ENCODE data around the gene GAB1.

DNA sequence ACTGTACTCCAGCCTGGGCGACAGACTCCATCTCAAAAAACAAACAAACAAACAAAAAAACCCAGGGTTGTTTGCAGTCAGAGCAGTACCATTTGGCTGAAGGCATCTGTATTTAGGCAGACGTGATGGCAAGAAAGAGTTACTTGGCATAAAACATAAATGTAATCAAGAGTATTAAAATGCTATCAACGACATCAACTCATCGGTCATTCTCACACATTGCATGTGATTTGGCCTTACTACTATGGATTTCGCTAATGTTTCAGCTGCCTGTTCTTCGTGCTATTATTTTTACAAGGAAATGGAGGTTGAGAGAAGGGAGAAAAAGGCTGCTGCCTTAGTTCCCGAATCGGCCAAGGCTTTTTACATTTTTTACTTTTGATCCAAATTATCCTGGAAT lies 161.3 kb downstream of the GAB1 start:
- TF ChIP-seq, protein P1, sequence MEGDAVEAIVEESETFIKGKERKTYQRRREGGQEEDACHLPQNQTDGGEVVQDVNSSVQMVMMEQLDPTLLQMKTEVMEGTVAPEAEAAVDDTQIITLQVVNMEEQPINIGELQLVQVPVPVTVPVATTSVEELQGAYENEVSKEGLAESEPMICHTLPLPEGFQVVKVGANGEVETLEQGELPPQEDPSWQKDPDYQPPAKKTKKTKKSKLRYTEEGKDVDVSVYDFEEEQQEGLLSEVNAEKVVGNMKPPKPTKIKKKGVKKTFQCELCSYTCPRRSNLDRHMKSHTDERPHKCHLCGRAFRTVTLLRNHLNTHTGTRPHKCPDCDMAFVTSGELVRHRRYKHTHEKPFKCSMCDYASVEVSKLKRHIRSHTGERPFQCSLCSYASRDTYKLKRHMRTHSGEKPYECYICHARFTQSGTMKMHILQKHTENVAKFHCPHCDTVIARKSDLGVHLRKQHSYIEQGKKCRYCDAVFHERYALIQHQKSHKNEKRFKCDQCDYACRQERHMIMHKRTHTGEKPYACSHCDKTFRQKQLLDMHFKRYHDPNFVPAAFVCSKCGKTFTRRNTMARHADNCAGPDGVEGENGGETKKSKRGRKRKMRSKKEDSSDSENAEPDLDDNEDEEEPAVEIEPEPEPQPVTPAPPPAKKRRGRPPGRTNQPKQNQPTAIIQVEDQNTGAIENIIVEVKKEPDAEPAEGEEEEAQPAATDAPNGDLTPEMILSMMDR (IDR thresholded peaks at IDR 0.05 in 2 of 3, conservative IDR thresholded peaks at IDR 0.05 in 1 of 3; ENCODE audit: borderline replicate concordance in 1 of 3, insufficient read depth in 1 of 3, low read depth in 2 of 3, low read length in 2 of 3), result no peak
- TF ChIP-seq POLR2AphosphoS5 (IDR thresholded peaks at IDR 0.05; ENCODE audit: low read depth, low read length) (no peak), YY1 (IDR thresholded peaks at IDR 0.05; ENCODE audit: extremely low read depth, insufficient replicate concordance, low read depth, low read length) (no peak)

All from HCT116 (cell line).